Neuronal stem cell (in vitro differentiated cells): ENCODE measurements around the gene SHISA6.

Experiments
- DNase-seq: peaks from one replicate; pipeline ENCODE4 v3.0.0-alpha.2; 2013; ENCODE audit warnings: low spot score
- H2AFZ ChIP-seq: one replicate; pipeline ENCODE4 v1.6.1; 2013; ENCODE audit warnings: mild to moderate bottlenecking, low read length, inconsistent platforms
- H2AK5ac ChIP-seq: 2 replicates; pipeline ENCODE4 v1.6.1; 2013; ENCODE audit warnings: low read depth, mild to moderate bottlenecking, inconsistent platforms, low read length, moderate library complexity, mixed read lengths
- H2BK120ac ChIP-seq: 2 replicates; pipeline ENCODE4 v1.6.1; 2013; ENCODE audit warnings: low read depth, mild to moderate bottlenecking, inconsistent platforms, low read length, moderate library complexity, mixed read lengths
- H2BK12ac ChIP-seq: one replicate; pipeline ENCODE4 v1.6.1; 2013; ENCODE audit warnings: low read length, inconsistent platforms
- H2BK15ac ChIP-seq: 2 replicates; pipeline ENCODE4 v1.6.1; 2013; ENCODE audit warnings: mild to moderate bottlenecking, low read length, inconsistent platforms, mixed read lengths
- H2BK5ac ChIP-seq: one replicate; pipeline ENCODE4 v1.6.1; 2013; ENCODE audit warnings: inconsistent platforms, mild to moderate bottlenecking, low read length, moderate library complexity
- H3K14ac ChIP-seq: one replicate; pipeline ENCODE4 v1.6.1; 2013; ENCODE audit warnings: low read length, inconsistent platforms
- H3K18ac ChIP-seq: 2 replicates; pipeline ENCODE4 v1.6.1; 2013; ENCODE audit warnings: low read length, inconsistent platforms
- H3K23ac ChIP-seq: 2 replicates; pipeline ENCODE4 v1.6.1; 2013; ENCODE audit warnings: low read depth, mild to moderate bottlenecking, mixed read lengths, low read length, inconsistent platforms; ENCODE audit not compliant: poor library complexity
- H3K27ac ChIP-seq: replicated peaks from 3 replicates; pipeline ENCODE4 v1.5.1; 2013; ENCODE audit warnings: low read length, inconsistent platforms
- H3K27me3 ChIP-seq, 3 experiments: 2 replicates each; pipeline ENCODE4 v1.6.1; 2013; ENCODE audit warnings: low read length in 3 of 3, mild to moderate bottlenecking in 2 of 3, inconsistent platforms in 1 of 3, low read depth in 1 of 3, mixed read lengths in 1 of 3, moderate library complexity in 1 of 3; ENCODE audit not compliant: control insufficient read depth in 3 of 3, insufficient read depth in 3 of 3
- H3K36me3 ChIP-seq, 2 donors: replicated peaks in 1 of 2; 2 replicates each; pipeline ENCODE4 v1.6.1; 2013; ENCODE audit warnings: low read length in 2 of 2; ENCODE audit not compliant: control insufficient read depth in 2 of 2, insufficient read depth in 2 of 2
- H3K4ac ChIP-seq: 2 replicates; pipeline ENCODE4 v1.6.1; 2013; ENCODE audit warnings: inconsistent platforms, mild to moderate bottlenecking, low read length, moderate library complexity
- H3K4me1 ChIP-seq, 2 donors: 1 replicate in 1 of 2; 2 replicates in 1 of 2; pipeline ENCODE4 v1.6.1; 2013; ENCODE audit warnings: low read length in 2 of 2, low read depth in 1 of 2; ENCODE audit not compliant: control insufficient read depth in 2 of 2, insufficient read depth in 1 of 2
- H3K4me2 ChIP-seq: one replicate; pipeline ENCODE4 v1.6.1; 2013; ENCODE audit warnings: mild to moderate bottlenecking, low read length, inconsistent platforms; ENCODE audit not compliant: insufficient read depth, poor library complexity, severe bottlenecking
- H3K4me3 ChIP-seq, 2 donors: 2 replicates each; pipeline ENCODE4 v1.5.1; 2013; ENCODE audit warnings: low read length in 2 of 2, mild to moderate bottlenecking in 2 of 2, inconsistent platforms in 1 of 2, moderate library complexity in 1 of 2
- H3K79me1 ChIP-seq: one replicate; pipeline ENCODE4 v1.6.1; 2013; ENCODE audit warnings: low read depth, mild to moderate bottlenecking, inconsistent platforms, low read length, moderate library complexity
- H3K9ac ChIP-seq: one replicate; pipeline ENCODE4 v1.6.1; 2013; ENCODE audit warnings: mild to moderate bottlenecking, low read depth, low read length, inconsistent platforms; ENCODE audit not compliant: poor library complexity
- H3K9me3 ChIP-seq, 2 donors: replicated peaks in 1 of 2; 2 replicates each; pipeline versions ENCODE3 to v1.6.1; 2013; ENCODE audit warnings: low read length in 2 of 2, mild to moderate bottlenecking in 2 of 2, inconsistent platforms in 1 of 2, low read depth in 1 of 2, mixed read lengths in 1 of 2, moderate library complexity in 1 of 2; ENCODE audit not compliant: control insufficient read depth in 2 of 2, insufficient read depth in 1 of 2
- H4K8ac ChIP-seq: one replicate; pipeline ENCODE4 v1.6.1; 2013; ENCODE audit warnings: low read depth, mild to moderate bottlenecking, inconsistent platforms, low read length, moderate library complexity
- H4K91ac ChIP-seq: one replicate; pipeline ENCODE4 v1.6.1; 2013; ENCODE audit warnings: low read length, low read depth, mild to moderate bottlenecking, inconsistent platforms; ENCODE audit not compliant: poor library complexity
- WGBS, 2 donors: extraction: QIAGEN DNeasy Blood & Tissue Kit; methylation state at CpG; one replicate each; pipeline ENCODE4 v1.1.7; 2013; ENCODE audit warnings: missing lambda C conversion rate in 2 of 2, mixed read lengths in 1 of 2; ENCODE audit not compliant: insufficient read length in 2 of 2, insufficient replicate concordance in 1 of 2; ENCODE audit errors: extremely low coverage in 2 of 2; 5-methylcytosine and 5-hydroxymethylcytosine counted together

SHISA6 gene

DNA sequence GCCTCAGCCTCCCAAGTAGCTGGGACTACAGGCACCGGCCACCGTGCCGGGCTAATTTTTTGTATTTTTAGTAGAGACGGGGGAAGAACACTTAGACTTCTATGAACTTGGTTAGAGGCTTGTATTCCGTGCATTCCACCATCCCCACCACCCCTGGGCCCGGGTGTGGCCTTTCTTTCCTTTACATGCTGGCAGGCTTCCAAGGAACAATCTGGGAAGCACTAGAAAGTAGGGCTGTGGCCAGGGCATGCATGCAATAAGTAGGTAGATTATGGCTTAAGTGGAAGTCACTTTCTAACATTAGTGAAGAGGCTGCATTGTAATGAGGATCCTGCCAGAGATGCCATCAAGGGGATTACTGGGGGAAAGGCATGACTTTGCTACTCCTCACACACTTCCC lies 171.6 kb downstream of the SHISA6 start:
- H2BK5ac ChIP-seq = no peak overlapping the region
- H2BK15ac ChIP-seq = no peak overlapping the region
- no peak overlapping the region for H3K9ac ChIP-seq
- no peaks in the 10 kb centered on the region for H3K4me1 ChIP-seq
- no peak overlapping the region for H2AFZ ChIP-seq
- H4K91ac ChIP-seq = no peak overlapping the region
- no peaks in the 10 kb centered on the region for H3K27me3 ChIP-seq
- H3K23ac ChIP-seq = no peak overlapping the region
- no peak overlapping the region for H2BK120ac ChIP-seq
- H3K9me3 ChIP-seq = peaks cover 0 to 2% of the 10 kb centered on the region in 2 donors
- H4K8ac ChIP-seq = no peak overlapping the region
- WGBS, 2 donors = no CpG with 5 or more reads among the region's 6 CpGs
- no peak overlapping the region for H2AK5ac ChIP-seq
- H3K4ac ChIP-seq = no peak overlapping the region
- no peak overlapping the region for H3K18ac ChIP-seq
- H3K4me2 ChIP-seq = no peak overlapping the region
- H3K4me3 ChIP-seq = no peak overlapping the region
- no peak overlapping the region for H2BK12ac ChIP-seq
- H3K14ac ChIP-seq = no peak overlapping the region
- DNase-seq = no peak
- no peaks in the 10 kb centered on the region for H3K36me3 ChIP-seq
- H3K79me1 ChIP-seq = no peaks in the 10 kb centered on the region
- no peak overlapping the region for H3K27ac ChIP-seq

DNA sequence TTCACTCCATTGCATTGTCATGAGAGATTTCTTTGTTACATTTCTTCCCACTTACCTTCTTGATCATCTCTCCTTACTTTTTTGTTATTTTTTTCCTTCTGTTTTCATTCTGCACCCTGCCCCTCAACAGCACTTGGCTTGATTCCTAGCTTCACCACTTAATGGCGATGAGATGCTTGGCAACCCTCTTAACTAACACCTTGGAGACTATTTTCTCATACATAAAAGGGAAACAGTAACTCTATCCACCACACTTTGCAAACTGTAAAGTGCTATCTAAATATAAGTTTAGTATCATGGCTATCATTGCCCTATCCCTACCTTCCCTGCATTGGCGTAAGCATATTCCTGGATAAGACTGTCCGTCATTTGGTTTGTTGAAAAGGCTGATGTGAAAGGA lies 177.3 kb downstream of the SHISA6 start:
- Histone ChIP-seq H2BK120ac (no peak overlapping the region), H3K27me3 (no peaks in the 10 kb centered on the region), H3K4me3 (no peak overlapping the region), H3K14ac (no peak overlapping the region), H3K18ac (no peak overlapping the region), H2AFZ (no peak overlapping the region), H4K91ac (no peak overlapping the region), H3K4me1 (no peaks in the 10 kb centered on the region), H3K4ac (no peak overlapping the region), H2BK15ac (no peak overlapping the region), H2BK12ac (no peak overlapping the region), H2BK5ac (no peak overlapping the region), H3K23ac (no peak overlapping the region), H3K4me2 (no peak overlapping the region), H4K8ac (no peak overlapping the region), H3K79me1 (no peaks in the 10 kb centered on the region), H3K9ac (no peak overlapping the region), H3K36me3 (no peaks in the 10 kb centered on the region), H2AK5ac (no peak overlapping the region), H3K27ac (no peak overlapping the region), H3K9me3 (no peaks in the 10 kb centered on the region)
- no peak for DNase-seq
- WGBS, 2 donors = no CpG with 5 or more reads among the region's 3 CpGs

GRCh38 chr17:11430751-11431150 lies 189.7 kb downstream of the SHISA6 start:
- no peak overlapping the region for H2BK120ac ChIP-seq
- H2AK5ac ChIP-seq = no peak overlapping the region
- no peak overlapping the region for H3K4ac ChIP-seq
- no peaks in the 10 kb centered on the region for H3K36me3 ChIP-seq
- no peak overlapping the region for H3K4me3 ChIP-seq
- H3K4me1 ChIP-seq = peaks cover 0 to 4% of the 10 kb centered on the region in 2 donors
- no peak overlapping the region for H2BK5ac ChIP-seq
- H2AFZ ChIP-seq = no peak overlapping the region
- no peak overlapping the region for H2BK15ac ChIP-seq
- H3K14ac ChIP-seq = no peak overlapping the region
- H2BK12ac ChIP-seq = no peak overlapping the region
- H3K79me1 ChIP-seq = no peaks in the 10 kb centered on the region
- no peak overlapping the region for H3K18ac ChIP-seq
- H3K27ac ChIP-seq = no peak overlapping the region
- no peak overlapping the region for H4K91ac ChIP-seq
- no peak for DNase-seq
- H3K4me2 ChIP-seq = no peak overlapping the region
- H3K27me3 ChIP-seq = no peaks in the 10 kb centered on the region
- H3K9ac ChIP-seq = no peak overlapping the region
- no peak overlapping the region for H4K8ac ChIP-seq
- no peak overlapping the region for H3K23ac ChIP-seq
- no CpG with 5 or more reads among the region's 6 CpGs for WGBS, 2 donors
- H3K9me3 ChIP-seq = no peaks in the 10 kb centered on the region

DNA sequence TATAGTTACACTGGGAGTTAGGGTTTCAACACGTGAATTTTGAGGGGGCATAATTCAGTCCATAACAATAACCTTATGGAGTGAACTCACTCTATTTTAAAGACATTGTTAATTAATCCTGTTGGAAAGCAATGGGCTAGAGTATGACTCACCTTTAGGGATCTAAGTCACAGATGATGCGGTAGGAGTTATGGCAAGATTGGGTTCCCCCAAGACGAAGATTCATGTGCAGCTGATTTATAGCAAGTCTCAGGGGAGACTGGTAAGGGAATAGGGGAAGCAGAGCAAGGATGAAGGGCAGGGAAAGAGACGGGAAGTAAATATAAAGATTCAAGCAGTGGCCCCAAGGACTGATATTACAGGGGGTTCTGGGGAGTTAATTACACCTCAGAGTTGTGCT lies 197.7 kb downstream of the SHISA6 start:
- no peak for DNase-seq
- Histone ChIP-seq H2BK5ac (no peak overlapping the region), H3K4me1 (no peaks in the 10 kb centered on the region), H3K27me3 (no peaks in the 10 kb centered on the region), H3K4me3 (no peak overlapping the region), H3K4ac (no peak overlapping the region), H3K79me1 (no peaks in the 10 kb centered on the region), H3K4me2 (no peak overlapping the region), H2BK120ac (no peak overlapping the region), H3K23ac (no peak overlapping the region), H2BK12ac (no peak overlapping the region), H3K14ac (no peak overlapping the region), H3K27ac (no peak overlapping the region), H3K36me3 (no peaks in the 10 kb centered on the region), H2AK5ac (no peak overlapping the region), H3K18ac (no peak overlapping the region), H4K91ac (no peak overlapping the region), H3K9me3 (no peaks in the 10 kb centered on the region), H4K8ac (no peak overlapping the region), H2BK15ac (no peak overlapping the region), H3K9ac (no peak overlapping the region), H2AFZ (no peak overlapping the region)
- WGBS, 2 donors = no CpG with 5 or more reads among the region's 4 CpGs
